Erythroblast (primary cell): ENCODE measurements around the gene IGFL4.

Experiments used
- GATA1 ChIP-seq: IDR thresholded peaks from 2 replicates; pipeline ENCODE4 v1.6.1; 2011; ENCODE audit warnings: low read depth, mild to moderate bottlenecking, control low read depth, low read length, moderate library complexity
- POLR2A ChIP-seq: IDR thresholded peaks from 2 replicates; pipeline ENCODE4 v1.6.1; 2011; ENCODE audit warnings: mild to moderate bottlenecking, low read length

DNA sequence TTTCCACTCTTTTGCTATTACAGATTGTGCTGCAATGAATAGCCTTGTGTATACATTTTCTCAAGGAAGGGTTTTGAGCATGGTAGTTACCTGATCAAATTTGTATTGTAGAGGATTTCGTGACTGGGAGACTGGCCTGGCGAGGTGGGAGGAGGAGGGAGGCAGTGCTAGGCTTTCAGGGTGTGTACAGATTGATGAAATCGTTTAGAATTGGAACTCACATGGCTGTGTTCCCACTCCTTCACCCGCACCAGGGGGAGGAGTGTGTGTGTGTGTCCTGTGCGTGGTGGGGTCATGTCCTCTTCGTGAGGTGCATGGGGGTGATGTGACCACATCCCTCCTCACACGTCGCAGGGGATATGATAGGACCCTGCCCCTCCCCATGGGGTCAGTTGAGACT is 26.3 kb downstream of the IGFL4 start:
- TF ChIP-seq POLR2A (no peak), GATA1 (no peak)
